Stomach (tissue), 9 donors: Measurements from ENCODE around the gene CHST7. TPM values are rescaled to one million over a fixed set of nuclear protein-coding genes. Genes with fewer than 3 reads are reported as not detected.

Source experiments
- DNase-seq, 2 donors: peaks; one replicate each; pipeline versions ENCODE4 v3.0.0 to v3.0.0-alpha.2; 2013 to 2019
- H3K27ac ChIP-seq, 5 donors: fragments of 200-600 bp in 4 of 5; sonication (generic) in 4 of 5; one replicate each; pipeline ENCODE4 v1.5.1; 2013 to 2019; ENCODE audit warnings: mild to moderate bottlenecking in 1 of 5, moderate library complexity in 1 of 5
- H3K27me3 ChIP-seq, 3 donors: fragments of 200-600 bp; sonication (generic); one replicate each; pipeline ENCODE4 v1.5.1; 2017 to 2019; ENCODE audit warnings: mixed run types in 1 of 3
- H3K36me3 ChIP-seq, 4 donors: fragments of 200-600 bp; sonication (generic); 1 replicate in 3 of 4; 2 replicates in 1 of 4; pipeline ENCODE4 v1.5.1; 2016 to 2019
- H3K4me1 ChIP-seq, 4 donors: fragments of 200-600 bp; sonication (generic); one replicate each; pipeline ENCODE4 v1.5.1; 2016 to 2019
- H3K4me3 ChIP-seq, 4 donors: fragments of 200-600 bp; sonication (generic) in 3 of 4; one replicate each; pipeline ENCODE4 v1.5.1; 2016 to 2019; ENCODE audit warnings: mild to moderate bottlenecking in 1 of 4
- H3K9me3 ChIP-seq, 4 donors: fragments of 200-600 bp; sonication (generic); one replicate each; pipeline ENCODE4 v1.5.1; 2016 to 2019
- CTCF ChIP-seq, 7 experiments: fragments of 450-650 bp in 4 of 7; fragments of 200-600 bp in 3 of 7; sonication (generic) in 3 of 7; IDR thresholded peaks; one replicate each; pipeline ENCODE4 v1.5.1; 2016 to 2019; ENCODE audit warnings: antibody characterized with exemption in 7 of 7, control low read depth in 2 of 7, mild to moderate bottlenecking in 1 of 7
- EP300 ChIP-seq: sonication (generic); formaldehyde crosslinking; IDR thresholded peaks from one replicate; pipeline ENCODE4 v1.6.1; 2017; ENCODE audit warnings: antibody characterized with exemption
- POLR2A ChIP-seq, 4 donors: fragments of 450-650 bp; IDR thresholded peaks; one replicate each; pipeline ENCODE4 v1.6.1; 2016; ENCODE audit warnings: antibody characterized with exemption in 4 of 4, control low read depth in 2 of 4, mild to moderate bottlenecking in 1 of 4, moderate library complexity in 1 of 4
- POLR2AphosphoS5 ChIP-seq, 3 donors: sonication (generic); formaldehyde crosslinking; IDR thresholded peaks; one replicate each; pipeline ENCODE4 v1.6.1; 2016; ENCODE audit warnings: antibody characterized with exemption in 3 of 3
- WGBS, 5 donors: extraction: QIAGEN DNeasy Blood & Tissue Kit in 3 of 5; methylation state at CpG; one replicate each; pipeline versions ENCODE4 v1.1.5 to v1.1.7; 2013 to 2018; 5-methylcytosine and 5-hydroxymethylcytosine counted together
- intact Hi-C: fragments of 100-400 bp; cut with DNase I; formaldehyde crosslinking; loops from one replicate; pipeline ENCODE4 v1.15.1; 2023; ENCODE audit warnings: low total_unique reads
- polyA plus RNA-seq, 3 donors: library from polyadenylated mRNA; stranded (reverse); fragments of 200-250 nt; gene quantifications; one replicate each; pipeline ENCODE4 v1.2.3, GENCODE V29; 2013
- total RNA-seq, 5 donors: library from RNA; depleted of rRNA; stranded (reverse); fragments of >200 nt; gene quantifications; one replicate each; pipeline versions ENCODE4 v1.1.0 to v1.2.3, GENCODE V29; 2014 to 2016
- donor health status: healthy with polysubstance abuse.
- donor health status: Bipolar disorder and iron deficiency.
- donor health status: healthy.

CHST7 gene
- total and polyA plus RNA-seq, 8 donors: 0.29 to 10.1 (median 2.1) TPM

DNA sequence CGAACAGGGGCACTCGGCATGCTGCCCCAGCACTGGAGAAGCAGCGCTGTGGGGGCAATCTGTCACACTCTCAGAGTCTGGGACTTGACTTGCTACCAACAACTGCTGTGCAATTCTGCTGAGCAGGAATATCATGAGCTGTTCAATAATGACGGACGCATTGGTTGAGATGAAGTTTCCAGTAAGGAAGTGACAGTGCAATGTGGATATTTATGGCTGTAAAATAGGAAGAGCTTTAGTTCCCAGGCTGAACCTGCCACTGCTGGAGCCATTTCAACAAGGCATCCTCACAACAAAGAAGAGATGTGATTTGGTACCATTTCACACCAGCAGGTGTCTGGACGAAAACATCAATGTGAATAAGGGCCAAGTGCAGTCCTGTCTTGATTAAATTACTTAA, 24.2 kb downstream of the CHST7 start:
- H3K27ac ChIP-seq: no peak overlapping the region
- DNase-seq: no peak
- no peaks in the 10 kb centered on the region for H3K36me3 ChIP-seq
- H3K27me3 ChIP-seq: no peaks in the 10 kb centered on the region
- TF ChIP-seq POLR2AphosphoS5 (IDR thresholded peaks at IDR 0.05) (no peak), CTCF (IDR thresholded peaks at IDR 0.05) (no peak)
- no peaks in the 10 kb centered on the region for H3K9me3 ChIP-seq
- no peak overlapping the region for H3K4me3 ChIP-seq
- 73 to 80% (median 78%) methylated on average over 6 of the region's 6 CpGs for WGBS, 5 donors
- H3K4me1 ChIP-seq: no peaks in the 10 kb centered on the region
- intact Hi-C loops: no loop called here

GRCh38 chrX:46599051-46599560, 25.5 kb downstream of the CHST7 start:
- H3K27ac ChIP-seq: no peak overlapping the region
- H3K9me3 ChIP-seq: no peaks in the 10 kb centered on the region
- 43 to 72% (median 49%) methylated on average over 1 of the region's 1 CpG; no CpG with 5 or more reads in 1 of the 5 donors for WGBS, 5 donors
- DNase-seq: no peak
- intact Hi-C loops: no loop called here
- no peaks in the 10 kb centered on the region for H3K4me1 ChIP-seq
- TF ChIP-seq POLR2A (IDR thresholded peaks at IDR 0.05): no peak
- no peak for TF ChIP-seq EP300
- H3K27me3 ChIP-seq: no peaks in the 10 kb centered on the region
- H3K36me3 ChIP-seq: no peaks in the 10 kb centered on the region
- H3K4me3 ChIP-seq: no peak overlapping the region

GRCh38 chrX:46601283-46601682, 27.7 kb downstream of the CHST7 start:
- Histone ChIP-seq H3K27ac (no peak overlapping the region), H3K9me3 (no peaks in the 10 kb centered on the region), H3K4me3 (no peak overlapping the region), H3K27me3 (no peaks in the 10 kb centered on the region), H3K36me3 (no peaks in the 10 kb centered on the region), H3K4me1 (no peaks in the 10 kb centered on the region)
- 52 to 80% (median 60%) methylated on average over 6 of the region's 6 CpGs for WGBS, 5 donors
- TF ChIP-seq POLR2AphosphoS5 (IDR thresholded peaks at IDR 0.05): no peak
- TF ChIP-seq POLR2A (IDR thresholded peaks at IDR 0.05): no peak
- no peak for TF ChIP-seq CTCF (IDR thresholded peaks at IDR 0.05)
- TF ChIP-seq EP300: no peak
- no peak for DNase-seq
- intact Hi-C loops: no loop called here

GRCh38 chrX:46602468-46603102, 29.0 kb downstream of the CHST7 start:
- no peak for TF ChIP-seq CTCF (IDR thresholded peaks at IDR 0.05)
- no peak for TF ChIP-seq POLR2A (IDR thresholded peaks at IDR 0.05)
- no peak for TF ChIP-seq EP300
- no peak for TF ChIP-seq POLR2AphosphoS5 (IDR thresholded peaks at IDR 0.05)
- Histone ChIP-seq H3K36me3 (no peaks in the 10 kb centered on the region), H3K4me3 (no peak overlapping the region), H3K4me1 (no peaks in the 10 kb centered on the region), H3K27me3 (no peaks in the 10 kb centered on the region), H3K9me3 (no peaks in the 10 kb centered on the region), H3K27ac (no peak overlapping the region)
- WGBS, 5 donors: 83 to 95% (median 88%) methylated on average over 6 of the region's 6 CpGs
- no peak for DNase-seq
- intact Hi-C loops: no loop called here

- TF ChIP-seq EP300 (no peak), POLR2A (IDR thresholded peaks at IDR 0.05) (no peak), CTCF (IDR thresholded peaks at IDR 0.05) (no peak), POLR2AphosphoS5 (IDR thresholded peaks at IDR 0.05) (no peak)
- H3K4me3 ChIP-seq: no peak overlapping the region
- WGBS, 5 donors: 66 to 92% (median 77%) methylated on average over 10 to 11 of the region's 11 CpGs
- no peak for DNase-seq
- H3K4me1 ChIP-seq: no peaks in the 10 kb centered on the region
- no peak overlapping the region for H3K27ac ChIP-seq
- no peaks in the 10 kb centered on the region for H3K27me3 ChIP-seq
- H3K36me3 ChIP-seq: no peaks in the 10 kb centered on the region
- intact Hi-C loops: no loop called here
- no peaks in the 10 kb centered on the region for H3K9me3 ChIP-seq
Measured at GRCh38 chrX:46607916-46608315, 34.4 kb downstream of the CHST7 start.
